ENCODE data around the gene DNAH7.

GRCh38 chr2:195795879-195796278 is 272.8 kb downstream of the DNAH7 start:
- TF ChIP-seq CTCF (conservative IDR thresholded peaks at IDR 0.05; ENCODE audit: low read depth in 2 of 2): no peak
- TF ChIP-seq ETS1 (IDR thresholded peaks at IDR 0.05): no peak
- TF ChIP-seq POLR2AphosphoS5 (IDR thresholded peaks at IDR 0.05; ENCODE audit: low read depth): no peak
- no peak for TF ChIP-seq EZH2 (IDR thresholded peaks at IDR 0.05; ENCODE audit: low read depth, unreplicated experiment)
- no peak for TF ChIP-seq EZH2phosphoT487 (IDR thresholded peaks at IDR 0.05; ENCODE audit: unreplicated experiment)
- TF ChIP-seq CREB1 (CRISPR knock-in tag; IDR thresholded peaks at IDR 0.05; ENCODE audit: low read depth): no peak
- no peak for TF ChIP-seq JUNB (IDR thresholded peaks at IDR 0.05; ENCODE audit: unreplicated experiment)
- no peak for TF ChIP-seq REST (IDR thresholded peaks at IDR 0.05; ENCODE audit: unreplicated experiment)
- TF ChIP-seq NANOG (IDR thresholded peaks at IDR 0.05; ENCODE audit: borderline replicate concordance): no peak
- no peak for TF ChIP-seq ZNF331 (CRISPR knock-in tag; IDR thresholded peaks at IDR 0.05; ENCODE audit: low read depth)
- TF ChIP-seq ZNF114 (CRISPR knock-in tag; IDR thresholded peaks at IDR 0.05): no peak
- TF ChIP-seq STAT1 (IDR thresholded peaks at IDR 0.05; ENCODE audit: unreplicated experiment): no peak
- TF ChIP-seq ZNF462 (CRISPR knock-in tag; IDR thresholded peaks at IDR 0.05): no peak
